HG03095 (cell line): ENCODE results near the gene UROC1.

Experiments used
- ATAC-seq: cut with Tn5 transposase; IDR thresholded peaks from one replicate; pipeline ENCODE4 v1.9.1; 2021; ENCODE audit warnings: moderate library complexity; ENCODE audit not compliant: unreplicated experiment

UROC1 gene

GRCh38 chr3:126464997-126465396, 52.6 kb downstream of the UROC1 start:
- no peak for ATAC-seq

- ATAC-seq, result no peak
Observed at GRCh38 chr3:126464494-126464893, 53.1 kb downstream of the UROC1 start.

- ATAC-seq, result no peak
Observed at GRCh38 chr3:126464093-126464492, 53.5 kb downstream of the UROC1 start.

DNA sequence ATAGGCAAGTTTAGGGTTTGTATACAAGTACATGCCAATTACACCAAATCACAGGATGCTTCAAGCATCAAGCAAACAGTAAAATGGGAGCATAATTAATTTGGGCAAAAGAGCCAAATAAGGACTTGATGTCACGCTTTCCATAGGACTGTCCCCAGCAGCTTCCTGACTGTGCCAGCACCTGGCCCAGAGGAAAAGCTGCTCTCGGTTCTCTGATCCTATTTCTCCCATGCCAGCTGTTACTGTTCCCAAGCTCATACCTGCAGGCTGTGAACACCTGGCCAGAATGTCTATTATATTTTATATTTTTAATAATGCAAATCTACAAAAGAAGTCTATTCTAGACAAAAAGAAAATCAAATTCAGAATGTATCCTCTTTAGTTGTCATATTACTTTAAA, 54.1 kb downstream of the UROC1 start:
- no peak for ATAC-seq

DNA sequence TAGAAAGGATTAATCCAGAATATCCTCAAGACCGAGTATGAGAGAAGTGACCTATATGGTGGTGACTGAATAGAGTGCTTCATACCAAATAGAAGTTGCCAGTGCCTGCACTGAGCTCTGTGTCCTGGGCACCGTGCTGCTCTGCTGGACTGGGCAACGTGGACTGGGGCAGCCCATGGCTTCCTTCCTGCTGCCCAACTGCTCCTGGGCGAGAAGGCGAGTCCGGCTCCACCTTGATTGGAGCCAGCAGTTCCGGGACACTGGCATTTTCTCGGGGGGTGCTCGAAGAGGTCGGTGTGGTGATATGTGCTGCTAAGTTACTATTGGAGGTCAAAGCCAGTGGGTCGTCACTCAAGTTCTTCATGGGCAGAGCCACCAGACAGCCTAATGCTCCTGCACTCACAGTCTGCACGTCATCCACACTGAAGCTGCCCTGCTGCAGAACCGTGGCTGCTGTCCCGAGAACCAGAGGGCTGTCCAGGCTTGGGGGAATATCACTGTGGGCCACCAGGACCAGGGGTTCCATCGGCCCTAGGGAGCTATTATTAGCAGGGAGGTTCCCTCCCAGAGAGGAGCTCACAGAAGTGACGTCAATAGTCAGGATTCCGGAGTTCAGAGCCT, 56.0 kb downstream of the UROC1 start:
- no peak for ATAC-seq

GRCh38 chr3:126460381-126460780, 57.2 kb downstream of the UROC1 start:
- ATAC-seq, result no peak

- no peak for ATAC-seq
Observed at GRCh38 chr3:126459763-126460127, 57.8 kb downstream of the UROC1 start.

DNA sequence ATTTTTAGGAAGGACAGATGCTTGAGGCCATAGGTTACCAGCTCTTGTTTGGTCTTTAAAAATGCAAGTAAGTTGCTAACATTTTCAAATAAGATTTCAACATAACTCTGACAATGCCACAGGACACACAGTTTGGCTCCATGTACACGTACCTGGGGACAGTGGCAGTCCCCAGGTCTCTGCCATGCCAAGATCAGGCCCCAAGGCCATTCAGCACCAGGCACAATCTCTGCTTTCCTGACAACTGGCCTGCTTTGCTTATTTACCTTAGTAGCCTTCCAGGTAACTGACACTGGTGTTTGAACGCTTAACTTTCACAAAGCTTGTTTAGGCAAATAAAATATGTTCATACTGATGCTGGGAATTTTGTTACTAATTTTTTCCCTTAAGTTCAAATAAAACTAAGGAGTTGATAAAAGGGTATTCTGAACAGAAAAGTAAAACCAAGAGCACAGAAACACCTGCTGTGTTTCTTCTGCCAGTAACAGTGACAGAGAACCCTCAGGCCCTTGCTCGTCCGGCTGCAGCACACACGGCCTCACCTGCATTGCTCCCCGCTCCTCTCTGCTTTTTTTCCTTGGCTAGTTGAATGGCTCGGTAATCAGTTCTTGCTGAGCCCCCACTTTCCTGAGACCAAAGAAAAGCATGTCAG, 58.3 kb downstream of the UROC1 start:
- ATAC-seq, result no peak

DNA sequence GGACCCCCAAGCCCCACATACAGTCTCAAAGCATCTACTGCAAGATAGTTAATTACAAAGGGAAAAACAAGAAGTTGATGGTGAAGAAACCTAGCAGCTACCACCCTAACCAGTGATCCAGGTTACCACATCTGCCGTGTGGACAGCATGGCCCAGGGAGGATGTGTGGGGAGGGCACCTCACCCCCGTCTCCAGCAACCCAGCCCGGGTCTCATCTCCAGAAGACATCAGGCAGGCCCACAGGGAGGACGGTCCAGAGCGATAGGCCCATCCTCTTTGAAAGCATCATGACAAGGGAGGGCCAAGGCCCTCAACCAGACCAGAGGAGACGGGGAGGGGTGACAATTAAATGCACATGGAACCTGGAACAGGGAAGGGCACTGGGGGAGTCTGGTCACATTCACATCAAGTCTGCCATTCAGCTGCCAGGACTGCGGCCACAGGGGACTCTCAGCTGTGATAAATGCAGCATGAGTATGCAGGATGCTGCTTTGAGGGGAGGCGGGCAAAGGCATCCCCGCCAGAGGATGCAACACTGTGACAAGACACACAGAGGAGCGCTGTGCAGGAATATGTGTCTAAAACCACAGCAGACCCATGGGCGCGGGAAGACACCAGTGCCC, 60.7 kb downstream of the UROC1 start:
- ATAC-seq, result no peak

DNA sequence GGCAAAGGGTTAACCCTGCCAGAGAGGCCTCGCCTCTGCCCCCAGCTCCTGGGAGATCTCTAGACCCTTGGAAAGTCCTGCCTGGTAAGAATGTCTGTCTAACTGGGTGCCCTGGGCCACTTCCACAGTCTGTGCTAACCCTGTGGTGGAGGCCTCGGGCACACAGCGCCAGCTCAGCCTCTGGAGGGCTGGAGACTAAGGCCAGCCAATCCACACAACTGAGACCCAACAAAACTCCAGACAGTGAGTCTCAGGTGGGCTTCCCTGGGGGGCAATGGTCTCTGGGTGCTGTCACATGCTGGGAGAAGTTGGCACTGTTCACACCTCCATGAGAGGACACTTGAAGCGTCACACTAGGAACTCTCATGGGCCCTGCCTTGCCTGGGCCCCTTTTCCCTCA, 61.4 kb downstream of the UROC1 start:
- ATAC-seq, result no peak

DNA sequence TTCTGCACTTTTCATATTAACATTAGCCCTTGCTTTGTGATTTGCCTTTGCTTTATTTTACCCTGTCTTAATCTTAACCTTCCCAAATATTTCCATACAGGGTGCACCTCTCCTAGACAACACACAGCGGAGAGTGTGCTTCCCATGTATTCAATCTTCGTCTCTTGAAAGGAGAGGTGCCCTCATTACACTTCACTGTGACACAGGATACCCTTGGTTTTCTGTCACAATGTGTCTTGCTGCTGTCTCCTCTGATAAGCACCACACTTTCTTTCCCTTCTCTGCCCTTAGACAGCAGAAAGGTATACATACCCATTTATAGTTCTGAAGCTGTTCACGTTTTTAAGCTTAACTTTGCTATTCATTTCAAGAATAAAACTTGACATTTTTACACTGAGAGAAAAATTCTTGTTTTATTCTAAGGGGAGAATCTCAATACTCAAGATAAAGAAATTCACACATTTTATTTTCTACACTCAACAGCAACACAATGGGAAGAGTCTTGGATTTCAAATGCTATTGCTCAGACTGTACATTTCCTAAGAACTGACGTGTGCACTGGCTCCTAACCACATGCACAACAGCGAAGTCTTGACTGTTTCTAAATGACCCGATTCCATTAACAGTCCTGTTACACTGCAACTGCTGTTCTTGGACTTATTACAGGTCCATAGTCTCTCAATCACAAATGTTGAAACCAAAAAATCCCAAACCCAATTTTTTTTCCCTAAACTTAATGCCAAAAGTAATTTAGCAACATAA, 63.0 kb downstream of the UROC1 start:
- no peak for ATAC-seq

- no peak for ATAC-seq
Observed at GRCh38 chr3:126454025-126454424, 63.5 kb downstream of the UROC1 start.

- no peak for ATAC-seq
Observed at GRCh38 chr3:126452213-126452612, 65.4 kb downstream of the UROC1 start.

DNA sequence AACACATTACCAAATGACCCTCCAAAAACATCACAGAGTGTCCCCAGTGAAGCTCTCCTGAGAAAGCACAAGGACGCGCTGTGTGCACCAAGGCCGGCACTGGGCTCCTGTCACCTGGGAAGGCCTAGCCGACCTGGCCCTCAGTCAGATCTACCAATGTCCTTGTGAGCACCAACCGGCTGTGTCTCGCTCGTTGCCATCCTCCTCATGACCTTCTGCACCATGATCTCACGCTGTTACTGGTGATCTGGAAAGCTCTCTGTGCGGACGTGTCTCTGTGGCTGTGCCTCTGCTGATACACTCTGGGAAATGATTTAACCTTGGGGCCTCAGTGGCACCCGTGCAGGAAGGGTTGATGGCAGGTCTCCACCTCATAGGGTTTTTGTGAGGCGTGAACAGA, 66.1 kb downstream of the UROC1 start:
- ATAC-seq, result no peak

- ATAC-seq, result no peak
Observed at GRCh38 chr3:126450744-126451143, 66.8 kb downstream of the UROC1 start.

DNA sequence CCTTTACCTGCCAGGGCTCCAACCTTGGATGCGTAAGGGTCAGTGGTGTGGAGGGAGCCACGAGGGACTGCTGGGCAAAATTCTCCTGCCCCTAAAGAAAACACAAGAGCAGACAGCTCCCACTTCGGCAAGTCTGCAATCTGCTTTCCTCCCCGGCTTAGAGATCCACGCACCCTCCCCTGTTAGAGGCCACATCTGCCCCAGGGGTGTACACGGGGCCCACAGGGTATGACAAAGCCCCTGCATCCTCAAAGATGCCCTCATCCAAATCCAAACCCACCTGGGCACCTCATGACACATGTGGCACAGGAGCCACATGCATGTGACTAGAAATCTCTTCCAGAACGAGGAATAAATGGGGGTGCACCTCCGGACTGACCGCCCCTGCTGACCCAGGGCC, 67.4 kb downstream of the UROC1 start:
- no peak for ATAC-seq

DNA sequence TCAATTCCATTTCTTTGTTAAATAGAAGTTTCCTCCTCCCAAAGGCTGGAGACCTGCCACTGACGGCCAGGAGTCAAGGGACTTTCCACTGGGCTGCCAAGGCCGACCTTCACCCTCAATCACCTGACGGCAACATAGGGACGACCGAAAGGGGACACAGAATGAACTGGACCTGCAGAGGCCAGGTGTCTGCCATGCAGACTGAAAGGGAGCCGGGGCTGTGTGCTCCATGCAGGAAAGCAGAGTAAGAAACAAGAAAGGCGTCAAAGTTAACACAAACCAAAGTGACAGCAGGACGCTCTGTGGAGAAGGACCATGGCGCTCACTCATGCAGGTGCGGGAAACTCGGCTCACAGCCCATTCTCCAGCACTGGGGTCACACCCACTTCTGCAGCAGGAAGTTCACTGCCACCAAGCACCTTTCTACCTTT, 67.9 kb downstream of the UROC1 start:
- no peak for ATAC-seq

- ATAC-seq, result no peak
Observed at GRCh38 chr3:126448893-126449180, 68.7 kb downstream of the UROC1 start.

GRCh38 chr3:126448136-126448892, 69.3 kb downstream of the UROC1 start:
- ATAC-seq, result no peak

DNA sequence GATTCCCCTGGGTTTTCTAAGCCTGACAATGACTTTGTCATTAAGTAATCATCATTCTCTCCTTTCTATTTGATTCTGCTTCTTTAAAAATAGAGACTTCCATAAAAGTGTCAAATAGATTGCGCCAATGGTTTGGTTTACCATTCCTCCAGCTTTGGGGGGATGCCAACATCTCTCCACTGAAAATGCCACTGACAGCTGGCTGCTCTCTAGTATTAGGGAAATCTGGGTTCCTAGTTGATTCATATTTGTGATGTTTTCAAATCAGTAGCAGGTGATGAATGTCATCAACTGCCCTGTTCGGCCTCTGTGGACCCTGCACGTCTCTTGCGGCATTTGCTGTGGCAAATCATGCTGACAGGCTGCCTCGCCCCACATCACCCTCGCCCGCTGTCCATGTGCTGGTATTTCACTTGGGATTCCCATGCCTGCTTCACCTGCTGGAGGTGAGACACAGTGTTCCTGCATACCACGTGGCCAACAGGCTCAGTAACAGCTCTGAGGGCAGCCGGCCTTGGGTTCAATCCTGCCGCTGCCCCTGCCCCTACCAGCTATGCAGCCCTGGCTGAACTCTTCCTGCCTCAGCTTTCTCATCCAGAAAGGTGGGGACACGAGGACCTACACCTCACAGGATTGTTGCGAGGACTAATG, 70.0 kb downstream of the UROC1 start:
- ATAC-seq, result no peak

DNA sequence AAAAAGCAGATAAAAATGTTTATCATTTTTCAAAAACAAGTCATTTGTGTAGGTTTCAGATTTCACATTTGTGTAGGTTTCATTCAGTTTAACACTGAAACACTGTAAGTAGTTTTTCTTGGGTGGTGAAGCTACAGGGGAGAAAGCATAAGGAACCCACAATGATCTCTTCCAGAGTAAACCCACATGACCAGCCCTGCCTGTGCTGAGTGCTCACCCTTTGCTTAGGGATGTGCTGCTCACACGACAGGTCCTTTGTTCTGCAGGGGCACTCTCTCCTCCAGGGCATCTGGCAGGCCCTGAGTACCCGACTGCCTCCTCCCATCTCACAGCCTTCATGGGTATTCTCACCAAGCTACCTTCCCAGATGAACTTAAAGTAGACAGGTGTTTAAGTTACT, 70.8 kb downstream of the UROC1 start:
- ATAC-seq, result no peak
